Spinal cord (tissue), 10 donors: ENCODE results near the gene ADO. TPM values are rescaled to one million over a fixed set of nuclear protein-coding genes. Genes with fewer than 3 reads are reported as not detected.

Experiments
- DNase-seq, 6 donors: peaks; one replicate each; pipeline versions ENCODE4 v3.0.0 to v3.0.0-alpha.2; 2013 to 2015; ENCODE audit warnings: low spot score in 6 of 6, low read depth in 4 of 6
- H3K27ac ChIP-seq: one replicate; pipeline ENCODE4 v1.5.1; 2013; ENCODE audit warnings: low read depth, low read length, control low read depth
- H3K27me3 ChIP-seq: one replicate; pipeline ENCODE4 v1.6.1; 2013; ENCODE audit warnings: low read length; ENCODE audit not compliant: control insufficient read depth, insufficient read depth
- H3K36me3 ChIP-seq: one replicate; pipeline ENCODE4 v1.6.1; 2013; ENCODE audit warnings: low read length; ENCODE audit not compliant: control insufficient read depth, insufficient read depth
- H3K4me1 ChIP-seq: one replicate; pipeline ENCODE4 v1.6.1; 2013; ENCODE audit warnings: low read length; ENCODE audit not compliant: control insufficient read depth, insufficient read depth
- H3K4me3 ChIP-seq: one replicate; pipeline ENCODE4 v1.5.1; 2013; ENCODE audit warnings: low read depth, low read length, control low read depth
- H3K9me3 ChIP-seq: one replicate; pipeline ENCODE4 v1.6.1; 2013; ENCODE audit warnings: low read length; ENCODE audit not compliant: control insufficient read depth, insufficient read depth
- WGBS: methylation state at CpG from one replicate; pipeline ENCODE4 v1.1.5; 2013; ENCODE audit warnings: missing lambda C conversion rate; ENCODE audit not compliant: insufficient coverage; 5-methylcytosine and 5-hydroxymethylcytosine counted together
- polyA plus RNA-seq, 2 donors: library from polyadenylated mRNA; unstranded; fragments of 120-200 nt; gene quantifications; one replicate each; pipeline ENCODE4 v1.2.1, GENCODE V29; 2013; ENCODE audit not compliant: insufficient read length in 2 of 2
- total RNA-seq, 2 donors: library from RNA; depleted of rRNA in 1 of 2; stranded (reverse); fragments of 120-200 nt in 1 of 2; fragments of >200 nt in 1 of 2; gene quantifications; one replicate each; pipeline versions ENCODE4 v1.2.3 to v1.2.4, GENCODE V29; 2013 to 2014
- donor health status: healthy.

The ADO gene
- total and polyA plus RNA-seq, 4 donors, result 32.3 to 53.5 (median 44.0) TPM

DNA sequence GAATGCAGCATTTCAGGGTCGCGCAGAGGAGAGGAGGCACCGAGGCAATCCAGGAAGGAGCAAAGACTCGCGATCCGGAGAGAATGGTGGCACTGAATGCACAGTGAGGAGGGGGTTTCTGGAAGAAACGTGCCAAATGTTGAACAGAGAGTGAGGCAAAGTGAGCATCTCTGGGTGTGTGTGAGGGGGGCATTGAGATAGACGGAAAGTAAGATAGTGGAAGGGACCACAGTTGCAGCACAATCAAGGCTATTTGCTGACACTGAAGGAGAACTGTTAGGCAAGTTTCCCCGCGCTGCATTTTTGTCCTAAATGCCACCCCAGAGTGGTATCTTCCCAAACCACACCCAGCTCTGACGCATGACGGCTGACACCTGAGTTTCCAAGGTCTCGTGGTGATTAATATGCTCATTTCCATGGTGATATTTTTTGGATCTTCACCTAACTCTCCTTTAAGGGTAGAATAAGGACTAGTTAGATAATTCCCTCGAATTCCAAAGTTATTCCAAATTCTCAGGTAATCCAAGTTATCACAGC is 14.4 kb upstream of the ADO start:
- Histone ChIP-seq H3K27me3 (peaks cover 6% of the 10 kb centered on the region), H3K4me3 (no peak overlapping the region), H3K27ac (no peak overlapping the region), H3K9me3 (no peaks in the 10 kb centered on the region), H3K4me1 (no peaks in the 10 kb centered on the region), H3K36me3 (no peaks in the 10 kb centered on the region)
- DNase-seq, result no peak
- WGBS, result 83% methylated on average over 8 of the region's 14 CpGs

- Histone ChIP-seq H3K27me3 (peaks cover 6% of the 10 kb centered on the region), H3K4me3 (no peak overlapping the region), H3K27ac (no peak overlapping the region), H3K36me3 (no peaks in the 10 kb centered on the region), H3K9me3 (no peaks in the 10 kb centered on the region), H3K4me1 (no peaks in the 10 kb centered on the region)
- WGBS, result 84% methylated on average over 2 of the region's 2 CpGs
- DNase-seq, result no peak
Measured at GRCh38 chr10:62790571-62790970, 13.9 kb upstream of the ADO start.

GRCh38 chr10:62792261-62792660 is 12.3 kb upstream of the ADO start:
- Histone ChIP-seq H3K4me3 (no peak overlapping the region), H3K4me1 (no peaks in the 10 kb centered on the region), H3K27me3 (peaks cover 6% of the 10 kb centered on the region), H3K9me3 (no peaks in the 10 kb centered on the region), H3K27ac (no peak overlapping the region), H3K36me3 (no peaks in the 10 kb centered on the region)
- DNase-seq, result no peak
- 71% methylated on average over 1 of the region's 5 CpGs for WGBS

GRCh38 chr10:62794306-62794705 is 10.2 kb upstream of the ADO start:
- Histone ChIP-seq H3K27ac (no peak overlapping the region), H3K36me3 (no peaks in the 10 kb centered on the region), H3K9me3 (no peaks in the 10 kb centered on the region), H3K27me3 (peaks cover 6% of the 10 kb centered on the region), H3K4me3 (no peak overlapping the region), H3K4me1 (no peaks in the 10 kb centered on the region)
- DNase-seq, result no peak
- WGBS, result no CpG with 5 or more reads among the region's 1 CpG

DNA sequence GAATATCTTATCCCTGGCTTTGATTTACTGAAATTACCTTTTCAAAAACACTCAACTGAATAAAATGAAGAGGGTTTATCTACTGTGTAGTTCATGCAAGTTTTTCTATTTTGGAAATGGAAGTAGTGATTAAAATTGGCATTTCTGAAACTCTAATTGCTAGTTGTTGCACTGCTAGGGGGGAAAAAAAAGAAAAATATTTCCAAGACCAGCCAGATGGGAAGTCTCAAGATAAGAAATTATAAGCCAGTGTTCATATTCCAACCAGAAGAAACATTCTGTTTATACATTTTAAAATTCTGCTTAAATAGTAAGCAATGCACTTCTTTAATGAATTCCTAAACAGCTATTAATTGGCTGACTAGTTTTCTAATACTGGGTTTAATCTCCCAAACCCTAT is 9.4 kb upstream of the ADO start:
- Histone ChIP-seq H3K27ac (no peak overlapping the region), H3K36me3 (no peaks in the 10 kb centered on the region), H3K4me1 (no peaks in the 10 kb centered on the region), H3K9me3 (no peaks in the 10 kb centered on the region), H3K4me3 (no peak overlapping the region), H3K27me3 (peaks cover 6% of the 10 kb centered on the region)
- DNase-seq, result no peak

DNA sequence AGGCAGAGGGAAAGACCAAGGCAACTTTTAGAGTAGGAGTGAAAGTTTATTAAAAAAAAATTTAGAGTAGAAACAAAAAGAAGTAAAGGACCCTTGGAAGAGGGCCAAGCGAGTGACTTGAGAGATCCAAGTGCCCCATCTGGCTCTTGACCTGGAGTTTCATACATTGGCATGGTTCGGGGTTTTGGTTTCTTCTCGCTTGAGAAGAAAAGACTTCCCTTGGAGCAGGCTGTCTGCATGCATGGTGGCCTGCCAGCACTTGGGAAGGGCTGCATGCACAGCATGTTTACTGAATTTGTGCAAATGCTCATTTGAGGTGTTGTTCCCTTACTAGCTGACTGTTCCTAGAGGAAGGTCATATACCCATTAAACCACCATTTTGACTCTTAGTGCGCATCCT is 8.8 kb upstream of the ADO start:
- H3K4me1 ChIP-seq, result no peaks in the 10 kb centered on the region
- peaks cover 8% of the 10 kb centered on the region for H3K27me3 ChIP-seq
- no peak overlapping the region for H3K27ac ChIP-seq
- no peaks in the 10 kb centered on the region for H3K36me3 ChIP-seq
- 62% methylated on average over 3 of the region's 4 CpGs for WGBS
- H3K9me3 ChIP-seq, result no peaks in the 10 kb centered on the region
- no peak overlapping the region for H3K4me3 ChIP-seq
- DNase-seq, result no peak

DNA sequence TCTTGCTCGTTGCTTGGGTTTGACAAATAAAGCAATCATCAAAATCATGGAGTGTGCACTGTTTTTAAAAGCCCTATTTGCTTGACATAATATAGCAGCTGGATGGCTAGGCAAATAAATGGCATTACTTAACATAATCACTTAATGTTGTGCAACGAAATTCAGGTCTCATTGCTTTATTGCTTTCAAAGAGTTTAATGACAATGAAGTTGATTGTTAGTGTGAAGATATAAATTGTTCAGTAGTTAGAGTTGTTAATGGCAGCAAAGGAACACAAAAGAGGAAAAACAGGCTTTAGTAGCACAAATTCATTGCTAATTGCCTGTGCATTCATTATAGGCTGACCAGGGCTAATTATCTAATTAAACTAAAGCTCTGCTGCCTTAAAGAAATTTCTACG is 7.6 kb upstream of the ADO start:
- no peaks in the 10 kb centered on the region for H3K9me3 ChIP-seq
- no peak overlapping the region for H3K4me3 ChIP-seq
- H3K36me3 ChIP-seq, result no peaks in the 10 kb centered on the region
- peak in 2 of 6 donors; percentile 25 to 73 for DNase-seq
- H3K4me1 ChIP-seq, result no peaks in the 10 kb centered on the region
- no peak overlapping the region for H3K27ac ChIP-seq
- no CpG with 5 or more reads among the region's 3 CpGs for WGBS
- H3K27me3 ChIP-seq, result peaks cover 8% of the 10 kb centered on the region

DNA sequence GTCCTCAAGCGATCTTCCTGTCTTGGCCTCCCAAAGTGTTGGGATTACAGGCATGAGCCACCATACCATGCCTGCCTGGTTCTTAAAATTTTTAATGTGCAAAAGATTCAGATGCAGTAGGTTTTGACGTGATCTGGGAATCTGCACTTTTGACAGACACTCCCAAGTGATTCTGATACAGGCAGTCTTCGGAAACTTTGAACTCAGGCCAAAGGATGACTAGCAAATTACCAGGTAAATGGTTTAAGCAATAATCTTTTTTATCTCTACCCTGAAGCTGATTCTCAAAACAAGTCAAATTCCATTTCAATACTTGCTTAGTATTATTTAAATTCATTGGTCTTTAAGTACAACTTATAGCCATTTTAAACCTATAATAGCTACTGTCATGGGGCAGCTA is 2.6 kb upstream of the ADO start:
- Histone ChIP-seq H3K9me3 (no peaks in the 10 kb centered on the region), H3K4me1 (peaks cover 5% of the 10 kb centered on the region), H3K27me3 (peaks cover 2% of the 10 kb centered on the region), H3K4me3 (no peak overlapping the region), H3K27ac (no peak overlapping the region), H3K36me3 (no peaks in the 10 kb centered on the region)
- 100% methylated on average over 2 of the region's 3 CpGs for WGBS
- DNase-seq, result no peak

DNA sequence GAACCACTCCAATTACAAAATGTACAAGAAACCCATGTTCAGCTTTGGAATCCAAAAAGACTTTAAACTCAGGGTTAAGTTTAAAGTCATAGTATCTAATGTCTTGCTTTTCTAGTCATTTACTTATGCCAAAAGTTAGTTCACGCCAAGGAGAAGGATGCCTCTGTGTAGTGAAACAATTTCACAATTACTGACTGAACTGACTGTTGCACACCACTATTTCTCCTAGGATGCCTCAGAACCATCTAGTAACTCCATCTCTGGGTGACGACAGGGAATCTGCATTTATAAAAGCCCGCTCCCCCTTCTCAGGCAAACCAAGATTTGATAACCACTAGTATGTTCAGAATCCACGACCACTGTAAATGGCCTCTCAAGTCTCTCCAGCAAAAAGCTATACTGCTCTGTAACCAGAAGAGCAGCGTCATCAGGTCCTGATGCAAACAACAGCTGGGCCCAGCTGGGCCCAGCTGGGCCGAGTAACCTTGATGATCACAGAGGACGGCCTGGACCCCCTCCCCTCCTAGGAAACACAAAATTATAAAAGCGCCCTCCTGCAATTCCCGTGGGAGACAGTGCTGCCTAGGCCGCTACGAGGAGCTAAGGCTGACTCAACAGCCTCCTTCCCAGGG is 680 bp upstream of the ADO start:
- 34% methylated on average over 10 of the region's 11 CpGs for WGBS
- peak overlapping the region; percentile 97 for H3K27ac ChIP-seq
- no peaks in the 10 kb centered on the region for H3K36me3 ChIP-seq
- H3K9me3 ChIP-seq, result no peaks in the 10 kb centered on the region
- DNase-seq, result no peak
- peaks cover 2% of the 10 kb centered on the region for H3K27me3 ChIP-seq
- H3K4me1 ChIP-seq, result peaks cover 5% of the 10 kb centered on the region
- peak overlapping the region; percentile 69 for H3K4me3 ChIP-seq
